Muscle of leg (tissue), 11 donors: ENCODE results near the gene SLC9A3. TPM values are rescaled to one million over a fixed set of nuclear protein-coding genes. Genes with fewer than 3 reads are reported as not detected.

Experiments used
- DNase-seq: peaks from one replicate; pipeline ENCODE4 v3.0.0; 2013
- H3K27ac ChIP-seq: one replicate; pipeline ENCODE4 v1.5.1; 2013; ENCODE audit warnings: mild to moderate bottlenecking, low read length, control low read depth
- H3K27me3 ChIP-seq: one replicate; pipeline ENCODE4 v1.6.1; 2013; ENCODE audit warnings: low read length; ENCODE audit not compliant: control insufficient read depth, insufficient read depth
- H3K36me3 ChIP-seq: one replicate; pipeline ENCODE4 v1.6.1; 2013; ENCODE audit warnings: low read length; ENCODE audit not compliant: control insufficient read depth, insufficient read depth
- H3K4me1 ChIP-seq: one replicate; pipeline ENCODE4 v1.6.1; 2013; ENCODE audit warnings: low read length; ENCODE audit not compliant: control insufficient read depth, insufficient read depth
- H3K4me3 ChIP-seq: one replicate; pipeline ENCODE4 v1.5.1; 2013; ENCODE audit warnings: low read length, control low read depth
- H3K9me3 ChIP-seq: replicated peaks from 2 replicates; pipeline ENCODE4 v1.6.1; 2013; ENCODE audit warnings: low read depth, low read length; ENCODE audit not compliant: control insufficient read depth
- WGBS: methylation state at CpG from one replicate; pipeline ENCODE4 v1.1.5; 2013; ENCODE audit warnings: missing lambda C conversion rate; ENCODE audit not compliant: insufficient coverage; 5-methylcytosine and 5-hydroxymethylcytosine counted together
- polyA plus RNA-seq, 8 donors: library from polyadenylated mRNA; unstranded; fragments of 120-200 nt; gene quantifications; one replicate each; pipeline versions ENCODE4 v1.2.1 to v1.2.3, GENCODE V29; 2013; ENCODE audit warnings: inconsistent platforms in 1 of 8, low replicate concordance in 1 of 8; ENCODE audit not compliant: insufficient read length in 8 of 8, insufficient read depth in 1 of 8
- total RNA-seq: library from RNA; stranded (reverse); fragments of 120-200 nt; gene quantifications from one replicate; pipeline ENCODE4 v1.2.4, GENCODE V29; 2013

The SLC9A3 gene
- total and polyA plus RNA-seq, 9 donors: 1.2 to 8.2 (median 2.4) TPM

DNA sequence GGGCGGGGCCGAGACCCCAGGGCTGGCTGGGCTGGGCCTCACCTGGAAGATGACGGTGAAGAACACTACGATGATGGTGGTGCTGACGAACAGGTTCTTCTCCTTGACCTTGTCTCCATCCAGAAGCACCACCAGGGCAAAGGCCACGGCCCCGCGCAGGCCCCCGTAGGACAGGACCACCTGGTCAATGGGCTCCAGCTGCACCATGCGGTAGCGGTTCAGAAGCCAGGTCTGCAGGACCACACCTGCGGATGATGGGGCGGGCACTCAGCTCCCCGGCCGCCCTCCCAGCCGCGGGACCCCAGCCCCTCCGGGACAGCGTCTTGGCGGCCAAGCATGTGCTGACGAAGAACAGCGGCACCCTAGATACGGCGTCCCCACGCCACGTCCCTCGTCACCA lies 41.7 kb downstream of the SLC9A3 start:
- Histone ChIP-seq H3K9me3 (no peaks in the 10 kb centered on the region), H3K4me1 (no peaks in the 10 kb centered on the region), H3K36me3 (no peaks in the 10 kb centered on the region), H3K4me3 (no peak overlapping the region), H3K27me3 (peaks cover 15% of the 10 kb centered on the region), H3K27ac (no peak overlapping the region)
- DNase-seq: no peak
- WGBS: 93% methylated on average over 27 of the region's 27 CpGs

DNA sequence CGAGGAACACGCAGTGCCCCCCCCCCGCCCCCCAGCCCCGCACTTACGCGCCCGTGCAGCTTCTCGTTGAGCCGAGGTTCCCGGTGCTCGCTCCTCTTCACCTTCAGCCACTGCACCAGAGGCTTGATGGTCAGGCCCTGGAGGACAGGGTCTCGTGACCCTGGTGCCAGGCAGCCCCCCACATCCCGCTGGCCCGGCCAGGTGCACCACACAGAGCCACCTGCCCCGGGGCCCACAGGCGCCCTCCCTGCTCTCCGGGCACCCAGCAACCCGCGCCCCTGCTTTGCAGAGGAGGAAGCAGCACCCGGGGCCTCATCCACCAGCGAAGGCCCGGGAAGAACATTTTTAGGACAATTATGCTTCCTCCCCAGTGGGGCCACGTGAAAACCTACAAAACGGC lies 42.2 kb downstream of the SLC9A3 start:
- peaks cover 15% of the 10 kb centered on the region for H3K27me3 ChIP-seq
- WGBS: 82% methylated on average over 15 of the region's 24 CpGs

GRCh38 chr5:481347-481746 lies 42.9 kb downstream of the SLC9A3 start:
- Histone ChIP-seq H3K4me3 (no peak overlapping the region), H3K27me3 (peaks cover 13% of the 10 kb centered on the region), H3K27ac (no peak overlapping the region), H3K4me1 (no peaks in the 10 kb centered on the region), H3K36me3 (no peaks in the 10 kb centered on the region), H3K9me3 (no peaks in the 10 kb centered on the region)
- no peak for DNase-seq
- 86% methylated on average over 22 of the region's 23 CpGs for WGBS

More for the DNA sequence above, 42.2 kb downstream of the SLC9A3 start:
- H3K36me3 ChIP-seq: no peaks in the 10 kb centered on the region
- no peaks in the 10 kb centered on the region for H3K4me1 ChIP-seq
- H3K9me3 ChIP-seq: no peaks in the 10 kb centered on the region
- no peak overlapping the region for H3K4me3 ChIP-seq
- no peak for DNase-seq
- H3K27ac ChIP-seq: no peak overlapping the region

GRCh38 chr5:479566-480319 lies 44.5 kb downstream of the SLC9A3 start:
- H3K4me3 ChIP-seq: no peak overlapping the region
- peaks cover 9% of the 10 kb centered on the region for H3K4me1 ChIP-seq
- H3K36me3 ChIP-seq: no peaks in the 10 kb centered on the region
- no peak for DNase-seq
- H3K27me3 ChIP-seq: peaks cover 11% of the 10 kb centered on the region
- WGBS: 70% methylated on average over 33 of the region's 34 CpGs
- no peaks in the 10 kb centered on the region for H3K9me3 ChIP-seq
- no peak overlapping the region for H3K27ac ChIP-seq

DNA sequence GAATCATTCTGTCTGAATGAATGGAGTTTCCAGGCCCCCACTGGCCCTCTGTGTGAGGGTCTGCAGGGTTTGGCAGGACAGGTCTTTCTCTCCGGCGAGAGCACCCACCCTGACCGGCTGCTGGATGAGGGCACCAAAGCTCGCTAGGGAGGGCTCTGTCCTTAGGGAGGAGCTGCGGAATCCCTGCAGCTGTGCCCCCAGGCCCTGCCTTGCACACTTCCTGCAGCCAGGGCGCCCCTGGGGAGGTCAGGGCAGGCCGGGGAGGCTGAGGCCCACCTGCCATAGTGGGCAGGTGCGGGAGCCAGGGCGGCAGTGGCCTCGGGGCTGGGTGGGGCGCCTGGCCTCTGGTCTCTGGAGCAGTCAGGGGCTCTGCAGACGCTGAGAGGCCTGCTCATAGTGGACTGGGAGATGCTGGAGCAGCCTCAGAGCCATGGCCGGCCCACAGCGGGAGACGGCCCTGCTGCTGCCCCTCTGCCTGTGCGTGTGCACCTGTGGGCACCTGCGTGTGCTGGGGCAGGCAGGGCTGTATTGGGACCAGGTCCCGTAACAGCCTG lies 45.2 kb downstream of the SLC9A3 start:
- Histone ChIP-seq H3K4me3 (no peak overlapping the region), H3K27me3 (peaks cover 10% of the 10 kb centered on the region), H3K27ac (no peak overlapping the region), H3K36me3 (no peaks in the 10 kb centered on the region), H3K9me3 (no peaks in the 10 kb centered on the region), H3K4me1 (peaks cover 10% of the 10 kb centered on the region)
- no peak for DNase-seq
- 73% methylated on average over 15 of the region's 18 CpGs for WGBS

- Histone ChIP-seq H3K4me1 (peaks cover 14% of the 10 kb centered on the region), H3K4me3 (no peak overlapping the region)
Measured at GRCh38 chr5:478369-478981, 45.8 kb downstream of the SLC9A3 start.

DNA sequence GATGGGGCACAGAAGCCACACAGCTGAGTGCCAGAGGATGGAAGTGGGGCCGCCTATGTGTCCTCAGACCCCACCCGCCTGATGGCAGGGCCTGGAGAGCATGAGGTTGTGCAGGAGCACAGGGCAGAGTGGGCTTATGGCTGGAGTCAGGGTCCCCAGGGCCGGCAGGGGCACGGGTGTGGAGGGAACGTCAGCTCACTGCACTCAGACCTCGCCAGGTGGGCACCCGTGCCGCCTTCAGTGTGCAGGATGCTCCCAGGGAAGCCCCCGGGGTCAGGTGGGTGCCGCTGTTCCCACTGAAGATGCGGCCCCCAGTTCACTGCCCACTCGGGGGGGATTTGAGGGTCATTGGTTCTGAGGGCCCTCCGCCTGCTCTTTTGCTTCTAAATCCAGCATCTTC lies 46.4 kb downstream of the SLC9A3 start:
- no peak for DNase-seq
- Histone ChIP-seq H3K9me3 (no peaks in the 10 kb centered on the region), H3K4me1 (peaks cover 14% of the 10 kb centered on the region), H3K27ac (no peak overlapping the region), H3K36me3 (no peaks in the 10 kb centered on the region), H3K27me3 (peaks cover 10% of the 10 kb centered on the region), H3K4me3 (no peak overlapping the region)
- 90% methylated on average over 10 of the region's 13 CpGs for WGBS

More at GRCh38 chr5:478369-478981, 45.8 kb downstream of the SLC9A3 start:
- no peaks in the 10 kb centered on the region for H3K9me3 ChIP-seq
- DNase-seq: no peak
- no peak overlapping the region for H3K27ac ChIP-seq
- 79% methylated on average over 8 of the region's 18 CpGs for WGBS
- H3K27me3 ChIP-seq: peaks cover 10% of the 10 kb centered on the region
- H3K36me3 ChIP-seq: no peaks in the 10 kb centered on the region

DNA sequence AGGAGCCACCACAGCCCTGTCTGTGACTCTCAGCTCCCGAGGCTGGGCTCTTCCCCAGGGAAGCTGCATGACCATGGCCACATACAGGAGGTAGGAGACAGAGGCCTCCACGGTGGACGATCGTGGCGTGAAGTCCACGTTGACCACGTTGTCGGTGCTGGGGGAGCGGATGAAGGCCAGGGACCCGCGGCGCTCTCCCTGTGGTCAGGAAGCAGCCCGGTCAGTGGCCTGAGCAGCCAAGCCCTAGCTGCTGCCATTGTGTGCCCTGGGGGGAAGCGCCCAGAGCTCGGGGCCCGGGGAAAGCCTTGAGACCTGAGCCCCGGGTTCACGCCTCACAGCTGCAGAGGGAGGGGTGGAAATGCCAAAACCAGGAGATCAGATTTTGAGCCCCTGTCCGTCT lies 47.0 kb downstream of the SLC9A3 start:
- 84% methylated on average over 19 of the region's 19 CpGs for WGBS

DNA sequence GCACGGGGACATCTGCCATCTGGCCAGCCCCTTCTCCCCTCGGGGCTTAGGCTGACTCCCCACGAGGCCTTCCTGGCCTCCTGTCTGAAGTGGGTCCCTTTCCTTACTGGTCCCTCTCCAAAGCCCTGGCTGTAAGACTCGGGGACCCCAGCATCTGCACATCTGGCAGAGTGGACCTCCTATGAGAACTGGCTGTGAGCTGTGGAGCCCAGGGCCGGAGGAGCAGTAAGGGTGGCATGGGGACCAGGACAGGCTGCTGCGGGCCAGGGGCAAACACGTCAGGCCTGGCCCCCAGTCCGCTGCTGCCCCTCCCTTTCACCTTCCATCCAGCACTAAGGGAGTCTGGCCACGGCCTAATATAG lies 47.5 kb downstream of the SLC9A3 start:
- Histone ChIP-seq H3K9me3 (no peaks in the 10 kb centered on the region), H3K36me3 (no peaks in the 10 kb centered on the region), H3K27me3 (peaks cover 10% of the 10 kb centered on the region), H3K4me1 (peaks cover 20% of the 10 kb centered on the region), H3K27ac (no peak overlapping the region), H3K4me3 (no peak overlapping the region)
- 65% methylated on average over 5 of the region's 9 CpGs for WGBS
- DNase-seq: no peak

More for the DNA sequence above, 47.0 kb downstream of the SLC9A3 start:
- H3K4me3 ChIP-seq: no peak overlapping the region
- H3K27ac ChIP-seq: no peak overlapping the region
- peaks cover 10% of the 10 kb centered on the region for H3K27me3 ChIP-seq
- H3K36me3 ChIP-seq: no peaks in the 10 kb centered on the region
- DNase-seq: no peak
- H3K4me1 ChIP-seq: peaks cover 15% of the 10 kb centered on the region
- no peaks in the 10 kb centered on the region for H3K9me3 ChIP-seq

DNA sequence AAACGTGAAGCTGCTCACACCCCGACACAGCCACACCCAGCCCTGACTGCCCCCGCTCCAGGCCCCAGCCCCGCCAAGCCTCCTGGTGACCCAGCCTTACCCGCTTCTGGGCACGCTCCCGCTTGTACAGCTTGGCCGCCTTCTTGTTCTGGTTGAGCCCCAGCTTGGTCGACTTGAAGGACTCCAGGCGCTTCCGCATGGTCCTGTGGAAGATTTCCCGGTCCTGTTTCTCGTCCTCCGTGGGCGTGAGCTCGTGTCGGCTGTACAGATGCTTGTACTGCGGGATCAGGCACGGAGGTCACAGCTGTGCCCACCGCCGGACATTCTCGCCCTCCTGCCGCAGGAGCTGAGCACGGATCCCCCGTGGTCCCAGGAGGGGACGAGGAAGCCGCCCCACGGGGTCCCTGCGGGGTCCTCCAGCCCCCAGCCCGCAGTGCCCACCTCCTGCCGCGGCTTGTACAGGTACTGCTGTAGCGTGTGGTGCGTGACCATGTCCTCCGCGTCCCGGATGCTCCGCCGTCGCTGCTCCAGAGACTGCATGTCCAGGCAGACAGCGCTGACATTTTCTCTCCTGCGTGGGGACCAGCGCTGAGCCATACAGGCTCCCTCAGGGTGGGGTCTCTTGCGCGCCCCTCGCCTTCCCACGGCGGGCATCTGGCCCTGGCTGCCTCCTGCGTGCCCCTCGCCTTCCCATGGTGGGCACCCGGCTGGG lies 48.0 kb downstream of the SLC9A3 start:
- peaks cover 10% of the 10 kb centered on the region for H3K27me3 ChIP-seq
- no peak for DNase-seq
- H3K4me3 ChIP-seq: no peak overlapping the region
- no peaks in the 10 kb centered on the region for H3K9me3 ChIP-seq
- 79% methylated on average over 51 of the region's 51 CpGs for WGBS
- peaks cover 25% of the 10 kb centered on the region for H3K4me1 ChIP-seq
- H3K27ac ChIP-seq: no peak overlapping the region
- H3K36me3 ChIP-seq: peaks cover 4% of the 10 kb centered on the region
